Measurements from ENCODE around the gene TAS2R1.

Gene TAS2R1

GRCh38 chr5:9582406-9582805 lies 47.7 kb downstream of the TAS2R1 start:
- DNase-seq: no peak
